ENCODE results near the gene ZC3H12A.

Gene ZC3H12A

DNA sequence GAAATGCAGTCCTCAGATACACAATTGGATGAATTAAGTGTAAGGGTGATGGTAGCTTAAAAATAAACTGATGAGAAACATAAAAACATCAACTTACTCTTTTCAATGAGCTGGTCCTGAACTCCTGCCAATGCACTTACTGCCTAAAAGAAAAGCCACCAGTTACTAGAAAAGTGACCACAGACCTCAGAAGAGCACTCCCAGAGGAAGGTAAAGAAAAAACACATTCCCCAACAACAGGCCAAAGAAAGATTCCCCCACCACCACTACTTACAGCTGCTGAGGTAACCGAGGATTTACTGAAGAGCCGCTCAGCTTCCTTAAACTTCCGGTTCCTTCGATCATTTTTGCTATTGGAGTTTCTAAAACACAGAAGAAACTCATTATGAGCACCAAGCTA is 34.8 kb downstream of the ZC3H12A start (continued):
- TF ChIP-seq ZBTB8A (tag by site-specific recombination; IDR thresholded peaks at IDR 0.05) (no peak), ZNF830 (tag by site-specific recombination; IDR thresholded peaks at IDR 0.05; ENCODE audit: low read depth) (no peak), ZNF146 (tag by site-specific recombination; IDR thresholded peaks at IDR 0.05) (no peak), ZFP3 (tag by site-specific recombination; IDR thresholded peaks at IDR 0.05; ENCODE audit: low read depth) (0 out of 2 replicates have a peak, but pooled peaks have one; percentile 30), ZNF791 (tag by site-specific recombination; IDR thresholded peaks at IDR 0.05) (no peak), ZNF394 (tag by site-specific recombination; IDR thresholded peaks at IDR 0.05; ENCODE audit: borderline replicate concordance) (no peak)

GRCh38 chr1:37513795-37514349 is 39.5 kb downstream of the ZC3H12A start:
- Histone ChIP-seq H3K36me3 (ENCODE audit: control insufficient read depth in 2 of 2, insufficient read depth in 1 of 2, low read length in 2 of 2) (peaks cover 28 to 38% of the 10 kb centered on the region in 2 experiments), H3K4me3 (ENCODE audit: low read depth, low read length) (peak overlapping the region; percentile 95), H3K4me1 (ENCODE audit: control insufficient read depth, insufficient read depth, low read length) (no peaks in the 10 kb centered on the region), H3K27ac (ENCODE audit: extremely low read depth, low read depth, low read length) (peak overlapping the region; percentile 88; the same call in 1 of the 2 replicates), H3K9me3 (ENCODE audit: control insufficient read depth, insufficient read depth, low read depth, low read length) (no peaks in the 10 kb centered on the region)
- POLR2A ChIA-PET = interaction anchor here (1.1 to 1.8 kb wide), 6 partner anchors 8 to 82 kb away, joined by 3 to 14 read pairs (median 5); partner anchors contain the start of gene GNL2
- CTCF ChIA-PET = interaction anchor here (0.6 to 4.0 kb wide), 23 partner anchors 8 to 810 kb away, joined by 3 to 42 read pairs (median 5); partner anchors contain the start of gene SNIP1
- TF ChIP-seq, protein P1, sequence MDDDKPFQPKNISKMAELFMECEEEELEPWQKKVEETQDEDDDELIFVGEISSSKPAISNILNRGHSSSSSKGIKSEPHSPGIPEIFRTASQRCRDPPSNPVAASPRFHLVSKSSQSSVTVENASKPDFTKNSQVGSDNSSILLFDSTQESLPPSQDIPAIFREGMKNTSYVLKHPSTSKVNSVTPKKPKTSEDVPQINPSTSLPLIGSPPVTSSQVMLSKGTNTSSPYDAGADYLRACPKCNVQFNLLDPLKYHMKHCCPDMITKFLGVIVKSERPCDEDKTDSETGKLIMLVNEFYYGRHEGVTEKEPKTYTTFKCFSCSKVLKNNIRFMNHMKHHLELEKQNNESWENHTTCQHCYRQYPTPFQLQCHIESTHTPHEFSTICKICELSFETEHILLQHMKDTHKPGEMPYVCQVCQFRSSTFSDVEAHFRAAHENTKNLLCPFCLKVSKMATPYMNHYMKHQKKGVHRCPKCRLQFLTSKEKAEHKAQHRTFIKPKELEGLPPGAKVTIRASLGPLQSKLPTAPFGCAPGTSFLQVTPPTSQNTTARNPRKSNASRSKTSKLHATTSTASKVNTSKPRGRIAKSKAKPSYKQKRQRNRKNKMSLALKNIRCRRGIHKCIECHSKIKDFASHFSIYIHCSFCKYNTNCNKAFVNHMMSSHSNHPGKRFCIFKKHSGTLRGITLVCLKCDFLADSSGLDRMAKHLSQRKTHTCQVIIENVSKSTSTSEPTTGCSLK (tag by site-specific recombination; IDR thresholded peaks at IDR 0.05) = no peak
- no peak for TF ChIP-seq ZNF596 (tag by site-specific recombination; IDR thresholded peaks at IDR 0.05)
- no peak for TF ChIP-seq IKZF3 (tag by site-specific recombination; IDR thresholded peaks at IDR 0.05)
- TF ChIP-seq PRDM10 (tag by site-specific recombination; IDR thresholded peaks at IDR 0.05) = peak; percentile 84
- TF ChIP-seq ZNF76 (tag by site-specific recombination; IDR thresholded peaks at IDR 0.05; ENCODE audit: borderline replicate concordance, low read depth) = no peak
- no peak for TF ChIP-seq ZNF488 (tag by site-specific recombination; IDR thresholded peaks at IDR 0.05)
- TF ChIP-seq KLF17 (tag by site-specific recombination; IDR thresholded peaks at IDR 0.05) = 0 out of 2 replicates have a peak, but pooled peaks have one; percentile 27
- TF ChIP-seq ZNF791 (tag by site-specific recombination; IDR thresholded peaks at IDR 0.05) = no peak
- no peak for TF ChIP-seq ZNF404 (tag by site-specific recombination; IDR thresholded peaks at IDR 0.05)
- TF ChIP-seq MYNN (tag by site-specific recombination; IDR thresholded peaks at IDR 0.05; ENCODE audit: borderline replicate concordance) = no peak
- no peak for TF ChIP-seq ZSCAN18 (tag by site-specific recombination; IDR thresholded peaks at IDR 0.05)
- TF ChIP-seq ZNF133 (tag by site-specific recombination; IDR thresholded peaks at IDR 0.05) = no peak
- TF ChIP-seq SP3 (tag by site-specific recombination; IDR thresholded peaks at IDR 0.05) = peak; percentile 30; the same call in 1 of the 2 replicates
- peak; percentile 27; the same call in 1 of the 2 replicates for TF ChIP-seq ZNF341 (tag by site-specific recombination; IDR thresholded peaks at IDR 0.05; ENCODE audit: low read depth)
- TF ChIP-seq ZNF529 (tag by site-specific recombination; IDR thresholded peaks at IDR 0.05; ENCODE audit: insufficient replicate concordance) = no peak
- TF ChIP-seq ZSCAN30 (tag by site-specific recombination; IDR thresholded peaks at IDR 0.05) = no peak
- TF ChIP-seq, protein P2, sequence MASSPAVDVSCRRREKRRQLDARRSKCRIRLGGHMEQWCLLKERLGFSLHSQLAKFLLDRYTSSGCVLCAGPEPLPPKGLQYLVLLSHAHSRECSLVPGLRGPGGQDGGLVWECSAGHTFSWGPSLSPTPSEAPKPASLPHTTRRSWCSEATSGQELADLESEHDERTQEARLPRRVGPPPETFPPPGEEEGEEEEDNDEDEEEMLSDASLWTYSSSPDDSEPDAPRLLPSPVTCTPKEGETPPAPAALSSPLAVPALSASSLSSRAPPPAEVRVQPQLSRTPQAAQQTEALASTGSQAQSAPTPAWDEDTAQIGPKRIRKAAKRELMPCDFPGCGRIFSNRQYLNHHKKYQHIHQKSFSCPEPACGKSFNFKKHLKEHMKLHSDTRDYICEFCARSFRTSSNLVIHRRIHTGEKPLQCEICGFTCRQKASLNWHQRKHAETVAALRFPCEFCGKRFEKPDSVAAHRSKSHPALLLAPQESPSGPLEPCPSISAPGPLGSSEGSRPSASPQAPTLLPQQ (tag by site-specific recombination; IDR thresholded peaks at IDR 0.05) = no peak
- TF ChIP-seq ZFP3 (tag by site-specific recombination; IDR thresholded peaks at IDR 0.05; ENCODE audit: low read depth) = no peak
- TF ChIP-seq BCL6B (tag by site-specific recombination; IDR thresholded peaks at IDR 0.05) = no peak
